Measurements from ENCODE around the gene PSME3. TPM values are rescaled to one million over a fixed set of nuclear protein-coding genes. Genes with fewer than 3 reads are reported as not detected.
A peak's percentile ranks its signal among the peaks of the same experiment; 100 is the strongest.

The PSME3 gene
- total RNA-seq, 2 donors from 2014 or later = 67.8 to 83.3 TPM

- intact Hi-C loops (cut with DNase I) = no loop called here
- DNase-seq (peak; percentile 46), ATAC-seq (peak; percentile 55 to 96)
Measured at GRCh38 chr17:42809250-42809649, 23.9 kb upstream of the PSME3 start.

GRCh38 chr17:42814633-42815399 lies 18.4 kb upstream of the PSME3 start:
- intact Hi-C loops (cut with DNase I) = no loop called here
- DNase-seq (no peak), ATAC-seq (peak in 1 of 2 donors; percentile 34)

- intact Hi-C loops (cut with DNase I) = no loop called here
- no peak for ATAC-seq
- DNase-seq = no peak
Measured at GRCh38 chr17:42817866-42818265, 15.3 kb upstream of the PSME3 start.

- intact Hi-C loops (cut with DNase I) = no loop called here
- no peak for DNase-seq
- ATAC-seq = no peak
Measured at GRCh38 chr17:42818379-42818778, 14.8 kb upstream of the PSME3 start.

- peak; percentile 58 for DNase-seq
- intact Hi-C loops (cut with DNase I) = loop anchor here in 1 of 2 donors (5.0 kb wide), 1 partner anchor 98 kb away; no protein-coding TSS in a partner anchor
Measured at GRCh38 chr17:42819939-42820535, 13.2 kb upstream of the PSME3 start.

GRCh38 chr17:42821176-42821575 lies 12.0 kb upstream of the PSME3 start:
- DNase-seq = no peak
- intact Hi-C loops (cut with DNase I) = loop anchor here in 1 of 2 donors (5.0 kb wide), 1 partner anchor 99 kb away; no protein-coding TSS in a partner anchor
- no peak for ATAC-seq

More at GRCh38 chr17:42819939-42820535, 13.2 kb upstream of the PSME3 start:
- ATAC-seq = no peak

- ATAC-seq = no peak
- intact Hi-C loops (cut with DNase I) = no loop called here
- no peak for DNase-seq
Measured at GRCh38 chr17:42827472-42827871, 5.7 kb upstream of the PSME3 start.

GRCh38 chr17:42830971-42831370 lies 2.2 kb upstream of the PSME3 start:
- DNase-seq = no peak
- intact Hi-C loops (cut with DNase I) = no loop called here
- no peak for ATAC-seq

- peak; percentile 4 to 8 for ATAC-seq
- no peak for DNase-seq
- intact Hi-C loops (cut with DNase I) = no loop called here
Measured at GRCh38 chr17:42832213-42832933, 824 bp upstream of the PSME3 start.

- peak; percentile 9 to 14 for ATAC-seq
- intact Hi-C loops (cut with DNase I) = no loop called here
- DNase-seq = no peak
Measured at GRCh38 chr17:42833767-42834422, 698 bp downstream of the PSME3 start.

- intact Hi-C loops (cut with DNase I) = no loop called here
- DNase-seq = no peak
- ATAC-seq = no peak
Measured at GRCh38 chr17:42835732-42836131, 2.5 kb downstream of the PSME3 start.

- intact Hi-C loops (cut with DNase I) = loop anchor here (2.0 to 5.0 kb wide), 2 partner anchors 95 kb away; no protein-coding TSS in a partner anchor
- ATAC-seq = no peak
Measured at GRCh38 chr17:42841975-42842685, 8.9 kb downstream of the PSME3 start.

GRCh38 chr17:42843358-42843934 lies 10.2 kb downstream of the PSME3 start:
- DNase-seq (no peak), ATAC-seq (peak; percentile 63 to 69)
- intact Hi-C loops (cut with DNase I) = loop anchor here (2.0 to 5.0 kb wide), 2 partner anchors 93 to 94 kb away; no protein-coding TSS in a partner anchor

More at GRCh38 chr17:42841975-42842685, 8.9 kb downstream of the PSME3 start:
- DNase-seq = no peak

GRCh38 chr17:42844271-42844670 lies 11.1 kb downstream of the PSME3 start, which contains the start of gene AOC2:
TSS of gene AOC2 (plus strand) at chr17:42844580. CDS start at chr17:42844627, 47 bp downstream.
- DNase-seq (no peak), ATAC-seq (no peak)
- intact Hi-C loops (cut with DNase I) = loop anchor here in 1 of 2 donors (5.0 kb wide), 1 partner anchor 93 kb away; no protein-coding TSS in a partner anchor

GRCh38 chr17:42844761-42845555 lies 11.8 kb downstream of the PSME3 start:
- ATAC-seq (no peak), DNase-seq (no peak)
- intact Hi-C loops (cut with DNase I) = loop anchor here in 1 of 2 donors (5.0 kb wide), 1 partner anchor 92 kb away; no protein-coding TSS in a partner anchor

- ATAC-seq (no peak), DNase-seq (no peak)
- intact Hi-C loops (cut with DNase I) = no loop called here
Measured at GRCh38 chr17:42845556-42845917, 12.3 kb downstream of the PSME3 start.

GRCh38 chr17:42845918-42846593 lies 12.9 kb downstream of the PSME3 start:
- ATAC-seq = peak in 1 of 2 donors; percentile 40
- intact Hi-C loops (cut with DNase I) = no loop called here
- DNase-seq = no peak

Data from left cardiac atrium (tissue), 4 donors.